ENCODE measurements around the gene ACTMAP.
A peak's percentile ranks its signal among the peaks of the same experiment; 100 is the strongest.

ACTMAP gene

GRCh38 chr19:40798683-40799557, 48.6 kb upstream of the ACTMAP start, which contains the start of gene EGLN2:
Gene EGLN2, plus strand, starts transcription at chr19:40799191. Its CDS starts 1,382 bp downstream, at chr19:40800573.
- H3K9me3 ChIP-seq (ENCODE audit: low read length) = no peaks in the 10 kb centered on the region
- no peaks in the 10 kb centered on the region for H3K9me2 ChIP-seq (ENCODE audit: low read depth, low read length)
- peaks cover 29% of the 10 kb centered on the region for H3K79me2 ChIP-seq (ENCODE audit: insufficient read depth, low read length)
- peaks cover 26% of the 10 kb centered on the region; the same call in 1 of the 2 replicates for H3K36me3 ChIP-seq (ENCODE audit: insufficient read depth, low read length)
- no peak for TF ChIP-seq EZH2 (IDR thresholded peaks at IDR 0.05; ENCODE audit: borderline replicate concordance, low read length)
- TF ChIP-seq CTCF (IDR thresholded peaks at IDR 0.05; ENCODE audit: low read length) = no peak
- peak within 1 kb of the TSS; percentile 92 for H3K4me3 ChIP-seq (ENCODE audit: low read depth, low read length, poor library complexity, severe bottlenecking)
- H3F3A ChIP-seq (ENCODE audit: insufficient read depth, low read length) = no peaks in the 10 kb centered on the region
- H3K9ac ChIP-seq (ENCODE audit: low read length) = peak within 1 kb of the TSS; percentile 94
- H3K4me1 ChIP-seq (ENCODE audit: insufficient read depth, low read length, severe bottlenecking) = peaks cover 50% of the 10 kb centered on the region
- H4K20me1 ChIP-seq (ENCODE audit: insufficient read depth, low read length) = no peaks in the 10 kb centered on the region
- H3K27me3 ChIP-seq (ENCODE audit: insufficient read depth, low read length) = no peaks in the 10 kb centered on the region
- H3K27ac ChIP-seq (ENCODE audit: low read depth, low read length, poor library complexity, severe bottlenecking) = peak within 1 kb of the TSS; percentile 89
- H3K4me2 ChIP-seq (ENCODE audit: low read length) = peak within 1 kb of the TSS; percentile 92
- H2AFZ ChIP-seq (ENCODE audit: low read length) = no peak within 1 kb of the TSS

GRCh38 chr19:40797963-40798682, 47.8 kb upstream of the ACTMAP start:
- no peak for TF ChIP-seq EZH2 (IDR thresholded peaks at IDR 0.05; ENCODE audit: borderline replicate concordance, low read length)
- TF ChIP-seq CTCF (IDR thresholded peaks at IDR 0.05; ENCODE audit: low read length) = peak; percentile 50; the same call in 1 of the 2 replicates
- H3K4me1 ChIP-seq (ENCODE audit: insufficient read depth, low read length, severe bottlenecking) = peaks cover 42% of the 10 kb centered on the region

GRCh38 chr19:40797166-40797962, 47.1 kb upstream of the ACTMAP start:
- Histone ChIP-seq H3K27ac (ENCODE audit: low read depth, low read length, poor library complexity, severe bottlenecking) (peak overlapping the region; percentile 89), H3F3A (ENCODE audit: insufficient read depth, low read length) (no peaks in the 10 kb centered on the region), H2AFZ (ENCODE audit: low read length) (no peak overlapping the region), H3K9me2 (ENCODE audit: low read depth, low read length) (no peaks in the 10 kb centered on the region), H3K4me1 (ENCODE audit: insufficient read depth, low read length, severe bottlenecking) (peaks cover 36% of the 10 kb centered on the region), H3K9me3 (ENCODE audit: low read length) (no peaks in the 10 kb centered on the region), H3K27me3 (ENCODE audit: insufficient read depth, low read length) (no peaks in the 10 kb centered on the region), H3K79me2 (ENCODE audit: insufficient read depth, low read length) (peaks cover 27% of the 10 kb centered on the region), H4K20me1 (ENCODE audit: insufficient read depth, low read length) (no peaks in the 10 kb centered on the region), H3K9ac (ENCODE audit: low read length) (peak overlapping the region; percentile 69; the same call in 1 of the 2 replicates), H3K36me3 (ENCODE audit: insufficient read depth, low read length) (peaks cover 19% of the 10 kb centered on the region; the same call in 1 of the 2 replicates), H3K4me2 (ENCODE audit: low read length) (peak overlapping the region; percentile 72; the same call in 1 of the 2 replicates), H3K4me3 (ENCODE audit: low read depth, low read length, poor library complexity, severe bottlenecking) (no peak overlapping the region)
- no peak for TF ChIP-seq CTCF (IDR thresholded peaks at IDR 0.05; ENCODE audit: low read length)
- TF ChIP-seq EZH2 (IDR thresholded peaks at IDR 0.05; ENCODE audit: borderline replicate concordance, low read length) = no peak

More at GRCh38 chr19:40797963-40798682, 47.8 kb upstream of the ACTMAP start:
- Histone ChIP-seq H3K36me3 (ENCODE audit: insufficient read depth, low read length) (peaks cover 26% of the 10 kb centered on the region; the same call in 1 of the 2 replicates), H3K9me3 (ENCODE audit: low read length) (no peaks in the 10 kb centered on the region), H2AFZ (ENCODE audit: low read length) (no peak overlapping the region), H3K27me3 (ENCODE audit: insufficient read depth, low read length) (no peaks in the 10 kb centered on the region), H3F3A (ENCODE audit: insufficient read depth, low read length) (no peaks in the 10 kb centered on the region), H3K9ac (ENCODE audit: low read length) (peak overlapping the region; percentile 69), H3K79me2 (ENCODE audit: insufficient read depth, low read length) (peaks cover 28% of the 10 kb centered on the region), H3K27ac (ENCODE audit: low read depth, low read length, poor library complexity, severe bottlenecking) (peak overlapping the region; percentile 89), H3K9me2 (ENCODE audit: low read depth, low read length) (no peaks in the 10 kb centered on the region), H4K20me1 (ENCODE audit: insufficient read depth, low read length) (no peaks in the 10 kb centered on the region), H3K4me2 (ENCODE audit: low read length) (peak overlapping the region; percentile 72), H3K4me3 (ENCODE audit: low read depth, low read length, poor library complexity, severe bottlenecking) (peak overlapping the region; percentile 56)
